GM21447 (cell line): ENCODE data around the gene PNRC2.
"Not testable (repeated sequence)": the region's sequence is repeated elsewhere in the genome, so short reads cannot be mapped to it uniquely, and the experiment has no call there.

Experiments used
- ATAC-seq: cut with Tn5 transposase; IDR thresholded peaks from one replicate; pipeline ENCODE4 v1.9.1; 2021; ENCODE audit not compliant: unreplicated experiment

The PNRC2 gene

GRCh38 chr1:23987038-23987437, 27.4 kb downstream of the PNRC2 start:
- not testable (repeated sequence) for ATAC-seq

GRCh38 chr1:23989263-23989662, 29.6 kb downstream of the PNRC2 start:
- ATAC-seq, result no peak

GRCh38 chr1:23992011-23992410, 32.4 kb downstream of the PNRC2 start:
- not testable (repeated sequence) for ATAC-seq

GRCh38 chr1:23995431-23995837, 35.8 kb downstream of the PNRC2 start:
- no peak for ATAC-seq

- no peak for ATAC-seq
Observed at GRCh38 chr1:23996700-23997229, 37.1 kb downstream of the PNRC2 start.

- no peak for ATAC-seq
Observed at GRCh38 chr1:23997812-23998211, 38.2 kb downstream of the PNRC2 start.

GRCh38 chr1:23999156-23999671, 39.6 kb downstream of the PNRC2 start:
- no peak for ATAC-seq

- no peak for ATAC-seq
Observed at GRCh38 chr1:24002695-24003094, 43.1 kb downstream of the PNRC2 start.

GRCh38 chr1:24003331-24003972, 43.8 kb downstream of the PNRC2 start:
- ATAC-seq, result no peak

- no peak for ATAC-seq
Observed at GRCh38 chr1:24004132-24004531, 44.5 kb downstream of the PNRC2 start.

GRCh38 chr1:24005163-24005562, 45.5 kb downstream of the PNRC2 start:
- ATAC-seq, result no peak

- ATAC-seq, result no peak
Observed at GRCh38 chr1:24007079-24007478, 47.5 kb downstream of the PNRC2 start.

GRCh38 chr1:24008574-24009184, 49.1 kb downstream of the PNRC2 start:
- ATAC-seq, result not testable (repeated sequence)

GRCh38 chr1:24009406-24009805, 49.8 kb downstream of the PNRC2 start:
- no peak for ATAC-seq

- no peak for ATAC-seq
Observed at GRCh38 chr1:24010650-24011049, 51.0 kb downstream of the PNRC2 start.

GRCh38 chr1:24012878-24013277, 53.2 kb downstream of the PNRC2 start:
- not testable (repeated sequence) for ATAC-seq
